HG03095 (cell line): ENCODE data around the gene CDH4.

ENCODE experiments used
- ATAC-seq: cut with Tn5 transposase; IDR thresholded peaks from one replicate; pipeline ENCODE4 v1.9.1; 2021; ENCODE audit warnings: moderate library complexity; ENCODE audit not compliant: unreplicated experiment

The CDH4 gene

GRCh38 chr20:61567204-61567603 is 315.1 kb downstream of the CDH4 start:
- ATAC-seq = no peak

- ATAC-seq = no peak
These were observed 317.8 kb downstream of the CDH4 start for GRCh38 chr20:61569825-61570224.

- no peak for ATAC-seq
These were observed 318.7 kb downstream of the CDH4 start for GRCh38 chr20:61570646-61571195.

- ATAC-seq = no peak
These were observed 319.2 kb downstream of the CDH4 start for GRCh38 chr20:61571221-61571620.

GRCh38 chr20:61571916-61572711 is 320.1 kb downstream of the CDH4 start:
- ATAC-seq = no peak

GRCh38 chr20:61572789-61573188 is 320.7 kb downstream of the CDH4 start:
- ATAC-seq = no peak

GRCh38 chr20:61573415-61574305 is 321.6 kb downstream of the CDH4 start:
- no peak for ATAC-seq

GRCh38 chr20:61575151-61575937 is 323.3 kb downstream of the CDH4 start:
- ATAC-seq = no peak

- ATAC-seq = no peak
These were observed 324.3 kb downstream of the CDH4 start for GRCh38 chr20:61576372-61576771.

- no peak for ATAC-seq
These were observed 325.0 kb downstream of the CDH4 start for GRCh38 chr20:61577065-61577464.

- no peak for ATAC-seq
These were observed 327.8 kb downstream of the CDH4 start for GRCh38 chr20:61579908-61580307.

GRCh38 chr20:61580958-61581824 is 329.1 kb downstream of the CDH4 start:
- ATAC-seq = no peak

- no peak for ATAC-seq
These were observed 329.7 kb downstream of the CDH4 start for GRCh38 chr20:61581825-61582188.

GRCh38 chr20:61582196-61582923 is 330.3 kb downstream of the CDH4 start:
- no peak for ATAC-seq

- no peak for ATAC-seq
These were observed 331.3 kb downstream of the CDH4 start for GRCh38 chr20:61583356-61583755.

- no peak for ATAC-seq
These were observed 332.8 kb downstream of the CDH4 start for GRCh38 chr20:61584851-61585250.

- ATAC-seq = no peak
These were observed 333.7 kb downstream of the CDH4 start for GRCh38 chr20:61585764-61586163.

GRCh38 chr20:61587036-61587435 is 335.0 kb downstream of the CDH4 start:
- no peak for ATAC-seq

- ATAC-seq = no peak
These were observed 335.7 kb downstream of the CDH4 start for GRCh38 chr20:61587681-61588289.
